Ishikawa (cell line): Measurements from ENCODE around the gene WNT3A.
A peak's percentile ranks its signal among the peaks of the same experiment; 100 is the strongest.

Experiments
- CEBPB ChIP-seq: IDR thresholded peaks from 2 replicates; pipeline ENCODE4 v1.6.1; 2012
- CREB1 ChIP-seq: IDR thresholded peaks from 2 replicates; pipeline ENCODE4 v1.6.1; 2012; ENCODE audit warnings: low read depth
- EGR1 ChIP-seq: IDR thresholded peaks from 2 replicates; pipeline ENCODE4 v1.6.1; 2012
- EP300 ChIP-seq: IDR thresholded peaks from 2 replicates; pipeline ENCODE4 v1.6.1; 2012; ENCODE audit warnings: borderline replicate concordance
- FOXM1 ChIP-seq: IDR thresholded peaks from 2 replicates; pipeline ENCODE4 v1.6.1; 2012; ENCODE audit warnings: low read depth, borderline replicate concordance
- NFIC ChIP-seq: IDR thresholded peaks from 2 replicates; pipeline ENCODE4 v1.6.1; 2012
- RAD21 ChIP-seq: IDR thresholded peaks from 2 replicates; pipeline ENCODE4 v1.6.1; 2012; ENCODE audit warnings: low read depth
- TAF1 ChIP-seq: IDR thresholded peaks from 2 replicates; pipeline ENCODE4 v1.6.1; 2012; ENCODE audit warnings: low read depth, mild to moderate bottlenecking
- TCF12 ChIP-seq: IDR thresholded peaks from 2 replicates; pipeline ENCODE4 v1.6.1; 2012; ENCODE audit warnings: low read depth
- TEAD4 ChIP-seq: IDR thresholded peaks from 2 replicates; pipeline ENCODE4 v1.6.1; 2012
- YY1 ChIP-seq: IDR thresholded peaks from 2 replicates; pipeline ENCODE4 v1.6.1; 2012; ENCODE audit warnings: low read depth
- ZBTB7A ChIP-seq: IDR thresholded peaks from 2 replicates; pipeline ENCODE4 v1.6.1; 2012; ENCODE audit warnings: low read depth
- TF ChIP-seq, protein P1 (sequence below): IDR thresholded peaks from 2 replicates; pipeline ENCODE4 v1.6.1; 2012
- TF ChIP-seq, protein P2 (sequence below): IDR thresholded peaks from 2 replicates; pipeline ENCODE4 v1.6.1; 2012
- TF ChIP-seq, protein P3 (sequence below): IDR thresholded peaks from 2 replicates; pipeline ENCODE4 v1.6.1; 2012; ENCODE audit warnings: low read depth, mild to moderate bottlenecking

The WNT3A gene

DNA sequence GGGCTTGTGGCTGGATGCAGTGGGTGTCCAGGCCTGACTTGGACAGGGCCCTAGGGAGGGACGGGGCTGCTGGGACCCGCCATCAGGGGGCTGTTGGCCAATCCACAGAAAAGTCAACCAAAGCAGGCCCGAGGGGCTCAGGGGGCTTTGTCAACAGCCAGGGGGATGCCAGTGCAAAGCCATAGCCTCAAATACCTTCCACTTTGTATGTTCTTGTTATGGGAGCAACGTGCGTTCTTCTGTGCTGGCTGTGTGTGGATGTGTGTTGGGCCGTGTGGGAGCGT is 40.3 kb downstream of the WNT3A start:
- no peak for TF ChIP-seq ZBTB7A
- no peak for TF ChIP-seq TEAD4
- TF ChIP-seq NFIC: no peak

DNA sequence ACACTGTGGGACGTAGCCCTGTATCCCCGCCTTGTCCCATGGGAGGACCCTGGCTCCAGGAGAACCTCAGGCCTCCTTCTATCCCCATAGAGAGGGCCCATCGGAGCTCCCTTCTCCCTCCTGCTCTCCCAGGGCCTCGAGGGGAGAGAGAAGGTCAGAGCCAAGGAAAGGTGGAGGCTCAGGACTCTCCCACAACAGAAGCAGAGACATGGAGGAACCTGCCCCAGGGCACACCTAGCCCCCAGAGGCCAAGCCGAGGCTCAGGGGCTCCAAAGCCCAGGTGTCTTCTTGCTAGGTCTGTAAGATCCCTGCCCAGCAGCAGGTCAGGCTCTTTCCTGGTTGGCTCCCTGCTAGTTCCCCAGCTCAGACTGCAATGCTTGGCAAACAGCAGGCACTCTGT is 41.3 kb downstream of the WNT3A start:
- TF ChIP-seq RAD21 (no peak), TCF12 (no peak), ZBTB7A (no peak), NFIC (no peak), FOXM1 (no peak), CREB1 (no peak), YY1 (no peak)
- TF ChIP-seq, protein P1, sequence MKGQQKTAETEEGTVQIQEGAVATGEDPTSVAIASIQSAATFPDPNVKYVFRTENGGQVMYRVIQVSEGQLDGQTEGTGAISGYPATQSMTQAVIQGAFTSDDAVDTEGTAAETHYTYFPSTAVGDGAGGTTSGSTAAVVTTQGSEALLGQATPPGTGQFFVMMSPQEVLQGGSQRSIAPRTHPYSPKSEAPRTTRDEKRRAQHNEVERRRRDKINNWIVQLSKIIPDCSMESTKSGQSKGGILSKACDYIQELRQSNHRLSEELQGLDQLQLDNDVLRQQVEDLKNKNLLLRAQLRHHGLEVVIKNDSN: no peak

DNA sequence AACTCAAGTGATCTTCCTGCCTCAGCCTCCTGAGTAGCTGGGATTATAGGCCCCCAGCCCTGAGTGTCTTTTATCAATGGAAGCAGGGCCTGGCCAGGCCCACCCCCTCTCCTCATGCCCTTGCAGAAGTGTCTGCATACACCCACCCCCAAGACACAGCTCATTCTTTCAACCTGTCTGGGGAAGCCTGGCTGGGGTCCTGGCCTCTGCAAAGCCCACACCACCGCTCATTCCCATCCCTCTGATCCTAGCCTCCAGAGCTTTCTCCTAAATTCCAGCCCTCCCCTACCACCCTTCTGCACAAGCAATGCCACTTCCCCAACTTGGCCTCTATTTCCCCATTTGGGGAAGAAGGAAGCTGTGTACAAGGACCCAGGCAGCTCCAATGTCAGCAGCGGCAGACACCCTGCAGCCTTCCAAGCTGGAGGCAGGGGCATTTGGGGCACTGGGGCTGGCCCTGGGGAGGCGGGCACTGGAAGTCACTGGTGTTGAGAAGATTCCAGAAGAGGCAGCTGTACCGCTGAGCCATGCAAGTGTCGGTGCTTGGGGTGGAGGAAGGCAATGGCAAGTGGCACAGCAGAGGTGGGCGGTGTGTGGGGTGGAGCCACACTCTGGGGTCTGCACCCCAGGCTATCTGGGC is 42.0 kb downstream of the WNT3A start:
- TF ChIP-seq TCF12 (no peak), CREB1 (no peak), FOXM1 (no peak), ZBTB7A (no peak)
- TF ChIP-seq, protein P1: no peak
- TF ChIP-seq, protein P2, sequence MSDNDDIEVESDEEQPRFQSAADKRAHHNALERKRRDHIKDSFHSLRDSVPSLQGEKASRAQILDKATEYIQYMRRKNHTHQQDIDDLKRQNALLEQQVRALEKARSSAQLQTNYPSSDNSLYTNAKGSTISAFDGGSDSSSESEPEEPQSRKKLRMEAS: no peak

DNA sequence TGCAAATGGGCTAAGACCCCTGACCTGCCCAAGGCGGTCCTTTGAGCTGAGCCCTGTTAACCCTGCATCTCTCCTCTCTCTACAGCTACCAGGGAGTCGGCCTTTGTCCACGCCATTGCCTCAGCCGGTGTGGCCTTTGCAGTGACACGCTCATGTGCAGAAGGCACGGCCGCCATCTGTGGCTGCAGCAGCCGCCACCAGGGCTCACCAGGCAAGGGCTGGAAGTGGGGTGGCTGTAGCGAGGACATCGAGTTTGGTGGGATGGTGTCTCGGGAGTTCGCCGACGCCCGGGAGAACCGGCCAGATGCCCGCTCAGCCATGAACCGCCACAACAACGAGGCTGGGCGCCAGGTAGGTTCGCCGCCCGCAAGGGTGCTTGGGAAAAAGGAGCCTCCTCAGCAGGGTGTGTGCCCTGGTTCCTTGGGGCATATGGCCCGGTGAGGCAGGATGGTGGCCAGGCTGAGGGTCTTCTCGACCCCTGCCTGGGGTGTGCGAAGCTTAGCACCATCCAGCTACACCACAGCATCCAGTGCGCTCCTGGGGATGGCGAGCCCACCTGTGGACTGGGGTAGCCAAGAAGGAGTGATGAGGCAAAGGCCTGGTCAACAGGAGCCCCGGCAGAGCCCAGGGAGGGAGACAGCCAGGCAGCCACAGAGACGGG is 43.9 kb downstream of the WNT3A start:
- TF ChIP-seq, protein P2: no peak
- no peak for TF ChIP-seq EGR1
- no peak for TF ChIP-seq EP300
- no peak for TF ChIP-seq CREB1
- TF ChIP-seq CEBPB: no peak
- no peak for TF ChIP-seq YY1
- no peak for TF ChIP-seq ZBTB7A
- no peak for TF ChIP-seq TEAD4
- TF ChIP-seq, protein P3, sequence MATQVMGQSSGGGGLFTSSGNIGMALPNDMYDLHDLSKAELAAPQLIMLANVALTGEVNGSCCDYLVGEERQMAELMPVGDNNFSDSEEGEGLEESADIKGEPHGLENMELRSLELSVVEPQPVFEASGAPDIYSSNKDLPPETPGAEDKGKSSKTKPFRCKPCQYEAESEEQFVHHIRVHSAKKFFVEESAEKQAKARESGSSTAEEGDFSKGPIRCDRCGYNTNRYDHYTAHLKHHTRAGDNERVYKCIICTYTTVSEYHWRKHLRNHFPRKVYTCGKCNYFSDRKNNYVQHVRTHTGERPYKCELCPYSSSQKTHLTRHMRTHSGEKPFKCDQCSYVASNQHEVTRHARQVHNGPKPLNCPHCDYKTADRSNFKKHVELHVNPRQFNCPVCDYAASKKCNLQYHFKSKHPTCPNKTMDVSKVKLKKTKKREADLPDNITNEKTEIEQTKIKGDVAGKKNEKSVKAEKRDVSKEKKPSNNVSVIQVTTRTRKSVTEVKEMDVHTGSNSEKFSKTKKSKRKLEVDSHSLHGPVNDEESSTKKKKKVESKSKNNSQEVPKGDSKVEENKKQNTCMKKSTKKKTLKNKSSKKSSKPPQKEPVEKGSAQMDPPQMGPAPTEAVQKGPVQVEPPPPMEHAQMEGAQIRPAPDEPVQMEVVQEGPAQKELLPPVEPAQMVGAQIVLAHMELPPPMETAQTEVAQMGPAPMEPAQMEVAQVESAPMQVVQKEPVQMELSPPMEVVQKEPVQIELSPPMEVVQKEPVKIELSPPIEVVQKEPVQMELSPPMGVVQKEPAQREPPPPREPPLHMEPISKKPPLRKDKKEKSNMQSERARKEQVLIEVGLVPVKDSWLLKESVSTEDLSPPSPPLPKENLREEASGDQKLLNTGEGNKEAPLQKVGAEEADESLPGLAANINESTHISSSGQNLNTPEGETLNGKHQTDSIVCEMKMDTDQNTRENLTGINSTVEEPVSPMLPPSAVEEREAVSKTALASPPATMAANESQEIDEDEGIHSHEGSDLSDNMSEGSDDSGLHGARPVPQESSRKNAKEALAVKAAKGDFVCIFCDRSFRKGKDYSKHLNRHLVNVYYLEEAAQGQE: no peak
- TF ChIP-seq TAF1: no peak

DNA sequence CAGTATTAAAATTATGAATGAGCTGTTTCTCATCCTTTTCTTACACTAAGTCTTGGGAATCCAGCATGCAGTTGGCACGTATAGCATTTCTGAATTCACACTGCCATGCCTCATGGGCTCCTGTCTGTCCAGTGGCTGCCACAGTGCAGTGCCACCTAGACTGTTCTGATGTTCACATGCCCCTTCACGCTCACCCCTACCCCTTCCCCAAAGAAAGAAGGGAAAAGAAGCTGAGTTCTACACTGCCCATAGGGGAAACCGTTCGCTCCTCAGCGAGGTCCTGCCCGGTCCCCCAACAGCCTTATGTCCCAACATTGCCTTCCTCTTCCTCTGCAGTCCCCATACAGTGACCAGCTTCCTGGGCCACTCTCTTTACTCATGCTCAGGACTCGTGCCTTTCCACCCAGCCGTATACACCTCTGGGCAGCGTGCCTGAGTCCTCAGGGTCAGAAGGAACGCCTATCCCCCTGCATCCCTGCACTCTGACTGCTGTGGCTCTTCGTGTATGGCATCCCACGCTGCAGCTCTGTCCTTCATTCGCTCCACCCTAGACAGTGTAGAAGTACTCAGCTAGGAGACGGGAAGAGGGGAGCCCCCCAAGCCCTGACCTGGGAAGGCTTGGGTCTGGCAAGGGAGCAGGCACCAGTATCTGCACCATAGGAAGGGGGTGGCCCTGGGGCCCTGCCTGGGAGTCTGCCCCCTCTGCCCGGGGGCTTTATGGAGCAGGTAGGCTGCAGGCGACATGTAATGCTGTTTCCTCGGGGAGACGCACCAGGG is 51.6 kb downstream of the WNT3A start:
- TF ChIP-seq CREB1: no peak

DNA sequence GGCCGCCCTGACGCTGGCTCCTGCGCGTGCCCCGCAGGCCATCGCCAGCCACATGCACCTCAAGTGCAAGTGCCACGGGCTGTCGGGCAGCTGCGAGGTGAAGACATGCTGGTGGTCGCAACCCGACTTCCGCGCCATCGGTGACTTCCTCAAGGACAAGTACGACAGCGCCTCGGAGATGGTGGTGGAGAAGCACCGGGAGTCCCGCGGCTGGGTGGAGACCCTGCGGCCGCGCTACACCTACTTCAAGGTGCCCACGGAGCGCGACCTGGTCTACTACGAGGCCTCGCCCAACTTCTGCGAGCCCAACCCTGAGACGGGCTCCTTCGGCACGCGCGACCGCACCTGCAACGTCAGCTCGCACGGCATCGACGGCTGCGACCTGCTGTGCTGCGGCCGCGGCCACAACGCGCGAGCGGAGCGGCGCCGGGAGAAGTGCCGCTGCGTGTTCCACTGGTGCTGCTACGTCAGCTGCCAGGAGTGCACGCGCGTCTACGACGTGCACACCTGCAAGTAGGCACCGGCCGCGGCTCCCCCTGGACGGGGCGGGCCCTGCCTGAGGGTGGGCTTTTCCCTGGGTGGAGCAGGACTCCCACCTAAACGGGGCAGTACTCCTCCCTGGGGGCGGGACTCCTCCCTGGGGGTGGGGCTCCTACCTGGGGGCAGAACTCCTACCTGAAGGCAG is 52.3 kb downstream of the WNT3A start:
- TF ChIP-seq CREB1: peak; percentile 62; the same call in 1 of the 2 replicates
- TF ChIP-seq NFIC: no peak
- no peak for TF ChIP-seq EGR1
- TF ChIP-seq, protein P2: peak; percentile 93
- no peak for TF ChIP-seq CEBPB
- no peak for TF ChIP-seq TCF12
- TF ChIP-seq ZBTB7A: peak; percentile 86
- TF ChIP-seq, protein P3: no peak
- no peak for TF ChIP-seq EP300
- TF ChIP-seq TEAD4: no peak
- TF ChIP-seq YY1: no peak
- 0 out of 2 replicates have a peak, but pooled peaks have one; percentile 38 for TF ChIP-seq TAF1
- TF ChIP-seq, protein P1: peak; percentile 36; the same call in 1 of the 2 replicates
- TF ChIP-seq FOXM1: no peak
- TF ChIP-seq RAD21: no peak
